Measurements from ENCODE around the gene LMF2.

LMF2 gene

GRCh38 chr22:50482107-50483074 lies 25.1 kb downstream of the LMF2 start:
- DNase-seq (ENCODE audit: low read depth): no peak

DNA sequence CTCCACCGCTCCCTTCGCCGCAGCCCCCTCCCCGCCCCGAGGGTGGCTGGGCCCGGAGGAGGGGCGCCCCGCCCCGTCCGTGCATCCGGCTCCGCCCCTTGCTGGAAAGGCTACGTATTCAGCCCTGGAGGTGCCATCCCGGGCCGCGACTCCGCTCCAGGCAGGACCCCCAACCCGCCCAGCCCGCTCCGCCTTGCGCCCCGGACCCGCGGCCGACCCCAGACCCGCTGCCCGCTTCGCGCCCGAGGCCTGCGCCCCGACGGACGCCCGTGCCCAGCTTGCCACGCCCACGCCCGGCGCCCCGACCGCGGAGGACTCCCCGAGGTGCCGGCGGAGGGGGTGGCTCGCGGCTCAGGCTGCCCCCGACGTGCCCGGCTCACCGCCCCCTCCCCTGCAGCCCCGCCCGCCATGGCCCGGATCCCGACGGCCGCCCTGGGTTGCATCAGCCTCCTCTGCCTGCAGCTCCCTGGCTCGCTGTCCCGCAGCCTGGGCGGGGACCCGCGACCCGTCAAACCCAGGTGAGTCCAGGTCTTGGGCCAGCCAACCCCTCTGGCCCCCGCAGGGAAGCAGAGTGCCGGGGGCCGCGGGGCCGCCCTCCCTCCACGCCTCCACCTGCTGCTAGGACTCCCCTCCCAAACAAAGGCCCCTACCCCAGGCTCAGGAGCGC lies 25.9 kb downstream of the LMF2 start, which contains the start of gene ADM2:
ADM2 (plus strand) TSS at position 104 of the 667 bp plus-strand sequence; CDS start at position 409, 305 bp downstream.
- no peak for DNase-seq (ENCODE audit: low read depth)

DNA sequence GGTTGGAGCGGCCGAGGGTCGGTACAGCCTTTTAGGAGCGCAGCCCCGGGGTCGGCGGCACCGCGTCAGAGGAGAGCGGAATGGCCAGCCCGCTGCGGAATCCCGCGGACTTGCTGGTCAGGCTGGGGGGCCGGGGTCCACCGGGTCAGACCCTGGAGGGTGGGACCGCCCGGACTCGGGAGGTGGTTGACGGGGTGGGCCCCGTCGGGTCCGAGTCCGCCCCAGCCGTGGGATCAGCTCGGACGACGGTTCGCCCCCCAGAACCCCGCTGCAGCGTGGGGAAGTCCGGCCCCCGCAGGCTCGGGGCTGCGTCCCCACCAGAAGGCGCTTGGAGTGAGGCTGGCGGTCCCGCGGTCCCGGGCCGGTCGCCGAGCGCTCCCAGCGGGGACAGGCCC lies 26.5 kb downstream of the LMF2 start:
- DNase-seq (ENCODE audit: low read depth): no peak

DNA sequence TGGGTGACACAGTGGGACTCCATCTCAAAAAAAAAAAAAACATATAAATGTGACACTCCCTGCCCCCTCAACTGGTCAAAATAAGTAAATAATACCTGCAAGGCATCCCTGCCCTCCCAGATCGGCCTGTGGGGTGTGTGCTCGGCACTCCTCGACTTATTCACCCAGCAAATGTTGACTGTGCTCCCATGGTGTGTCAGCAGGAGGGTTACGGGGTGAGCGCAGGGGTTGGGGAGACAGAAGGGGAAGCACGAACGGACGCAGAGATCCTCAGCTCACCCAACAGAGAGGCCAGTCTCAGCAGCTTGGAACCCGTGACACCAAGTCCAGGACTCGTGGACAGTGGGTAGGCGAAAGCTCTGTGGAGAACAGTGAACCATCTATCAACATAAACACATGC lies 27.8 kb downstream of the LMF2 start:
- DNase-seq (ENCODE audit: low read depth): no peak

DNA sequence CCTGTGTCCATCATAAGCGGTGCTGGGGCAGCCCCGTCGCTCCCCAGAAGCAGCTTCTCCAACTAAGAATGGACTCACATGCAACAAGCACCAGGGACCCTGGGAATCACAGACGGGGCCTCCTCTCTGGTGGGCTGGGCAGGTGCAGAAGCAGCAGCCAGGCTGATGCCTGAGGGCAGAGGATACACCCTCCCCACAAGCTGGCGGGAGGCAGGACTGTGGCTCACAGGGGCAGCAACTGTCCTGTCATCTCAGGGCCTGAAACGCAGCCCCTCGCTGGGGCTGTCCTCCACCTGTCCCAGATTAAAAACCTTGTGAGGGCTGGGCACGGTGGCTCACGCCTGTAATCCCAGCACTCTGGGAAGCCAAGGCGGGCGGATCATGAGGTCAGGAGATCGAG lies 29.6 kb downstream of the LMF2 start:
- DNase-seq (ENCODE audit: low read depth): no peak

GRCh38 chr22:50476868-50477267 lies 30.6 kb downstream of the LMF2 start:
- no peak for DNase-seq (ENCODE audit: low read depth)

DNA sequence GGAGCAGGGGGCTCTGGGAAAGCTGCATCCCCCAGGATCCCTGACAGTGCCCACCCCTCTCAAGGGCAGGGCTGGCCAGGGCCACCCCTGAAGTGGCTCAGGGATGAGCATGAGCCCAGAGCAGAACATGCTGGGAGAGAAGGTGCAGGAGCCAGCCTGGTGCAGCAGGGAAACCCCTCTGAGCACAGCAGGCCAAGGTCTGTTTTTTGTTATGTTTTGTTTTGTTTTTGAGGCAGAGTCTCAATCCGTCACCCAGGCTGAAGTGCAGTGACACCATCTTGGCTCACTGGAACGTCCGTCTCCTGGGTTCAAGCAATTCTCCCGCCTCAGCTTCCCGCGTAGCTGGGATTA lies 31.9 kb downstream of the LMF2 start:
- no peak for DNase-seq (ENCODE audit: low read depth)

DNA sequence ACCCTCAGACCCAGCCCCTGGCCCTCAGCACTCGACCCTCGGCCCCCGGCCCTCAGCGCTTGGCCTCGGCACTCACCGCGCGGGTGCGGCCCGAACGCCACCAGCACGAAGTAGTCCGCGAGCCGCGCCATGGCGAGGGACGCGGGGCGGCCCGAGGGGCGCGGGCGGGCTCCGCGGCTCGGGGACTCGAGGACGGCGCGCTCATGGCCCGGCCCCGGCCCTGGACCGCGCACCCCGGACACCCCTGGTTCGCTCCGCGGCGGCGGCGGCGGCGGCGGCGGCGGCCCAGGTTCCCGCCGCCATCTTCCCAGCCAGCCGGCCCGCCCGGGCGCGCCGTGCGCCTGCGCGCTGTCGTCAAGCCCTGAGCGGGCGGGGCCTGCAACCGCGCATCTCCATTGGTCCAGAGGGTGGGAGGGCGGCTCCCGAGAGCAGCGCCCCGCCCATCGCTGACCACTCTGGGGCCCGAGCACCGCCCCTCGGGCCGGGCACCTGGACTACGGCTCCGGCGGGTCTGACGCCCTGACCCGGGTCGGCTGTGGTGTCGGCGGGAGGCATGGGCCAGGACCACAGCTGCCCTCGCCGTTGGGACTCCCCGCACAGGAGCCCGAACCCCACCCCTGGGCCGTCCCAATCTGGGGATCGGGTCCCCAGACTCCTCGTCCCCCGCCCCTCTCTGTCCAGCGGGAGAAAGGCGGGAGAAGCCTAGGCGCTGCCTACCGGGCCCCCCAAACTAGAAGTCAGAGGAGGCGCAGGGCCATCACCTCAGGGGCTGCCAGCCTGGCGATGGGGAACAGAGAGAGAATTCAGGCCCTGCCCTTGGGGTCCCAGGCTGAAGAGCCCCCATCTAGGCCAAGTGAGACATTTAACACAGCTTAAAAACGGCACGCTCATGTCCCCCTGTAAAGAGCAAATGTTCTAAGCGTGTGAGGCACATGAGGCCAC lies 32.5 kb downstream of the LMF2 start, which contains the start of gene SBF1:
SBF1 (minus strand) TSS at position 326 of the 942 bp plus-strand sequence; CDS start at position 131, 195 bp downstream.
- peak; percentile 71 for DNase-seq (ENCODE audit: low read depth)

DNA sequence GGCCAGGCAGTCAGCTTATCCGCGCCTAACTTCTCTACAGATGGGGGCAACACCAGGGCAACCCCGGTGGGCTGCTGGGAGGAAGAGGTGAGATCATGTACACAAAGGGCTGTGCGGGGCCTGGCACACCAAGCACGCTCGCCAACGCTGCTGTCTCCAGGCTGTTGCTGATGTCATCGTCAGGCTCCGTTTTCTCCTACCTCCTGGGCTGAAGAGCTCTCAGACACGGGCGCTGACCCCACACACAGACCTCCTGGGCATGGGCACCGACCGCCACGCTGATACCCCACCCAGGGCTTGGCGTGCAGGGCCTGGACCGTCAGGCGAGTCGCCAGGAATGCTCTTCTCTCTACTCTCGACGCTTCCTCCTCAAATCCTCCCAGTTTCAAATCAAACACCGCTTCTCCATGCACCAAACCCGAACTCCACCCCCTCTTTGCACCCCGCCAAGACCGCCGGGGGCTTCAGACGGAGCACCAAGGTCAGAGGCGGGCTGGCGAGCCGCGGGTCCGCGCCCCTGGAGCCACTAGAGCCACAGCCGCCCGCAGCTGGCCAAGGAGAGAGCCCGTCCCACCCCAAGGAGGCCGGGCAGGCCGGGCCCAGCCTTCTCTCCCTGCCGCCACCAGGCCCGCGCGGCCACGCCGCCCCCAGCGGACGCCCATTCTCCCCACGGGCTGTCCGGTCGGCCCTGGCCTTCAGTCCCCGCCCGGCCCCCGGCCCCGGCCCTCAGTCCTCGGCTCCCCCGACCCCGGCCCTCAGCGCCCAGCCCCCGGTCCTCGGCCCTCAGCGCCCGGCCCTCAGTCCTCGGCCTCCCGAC lies 33.4 kb downstream of the LMF2 start:
- peak; percentile 26 for DNase-seq (ENCODE audit: low read depth)

DNA sequence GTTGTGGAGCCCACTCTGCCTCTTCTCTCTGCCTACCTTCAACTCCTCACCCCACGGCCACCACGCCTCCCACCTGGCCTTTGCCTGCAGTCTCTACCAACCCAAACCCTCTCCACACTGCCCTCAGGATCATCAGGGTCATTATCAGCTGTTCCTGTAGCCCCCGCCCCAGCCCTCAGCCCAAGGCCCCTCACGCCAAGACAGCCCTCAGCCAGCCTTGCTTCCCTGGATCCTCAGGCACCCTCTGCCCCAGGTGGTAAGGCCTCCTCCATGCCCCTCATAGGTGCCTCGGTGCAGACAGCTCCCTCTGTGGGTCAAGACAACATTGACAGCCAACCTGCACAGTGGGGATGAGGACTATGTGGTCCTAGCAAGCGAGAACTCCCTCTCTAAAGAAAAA lies 34.4 kb downstream of the LMF2 start:
- DNase-seq (ENCODE audit: low read depth): no peak

DNA sequence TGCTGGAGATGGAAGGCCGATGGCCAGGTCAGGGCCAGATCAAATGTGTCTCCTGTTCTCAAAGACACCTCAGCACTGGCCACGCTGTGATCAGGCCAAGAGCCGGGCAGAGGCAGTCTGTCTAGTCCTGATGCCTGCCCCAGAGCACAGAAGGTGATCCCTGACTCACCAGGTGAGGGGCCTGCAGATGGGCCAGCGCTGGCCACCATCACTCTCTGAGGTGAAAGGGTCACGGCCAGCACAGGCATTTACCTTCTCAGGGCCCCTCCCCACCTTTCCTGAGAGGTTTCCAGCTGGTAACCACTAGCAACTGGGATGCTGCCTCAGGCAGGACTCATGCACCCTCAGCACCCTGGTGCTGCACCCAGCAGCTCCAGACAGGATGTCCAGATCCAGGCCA lies 35.5 kb downstream of the LMF2 start:
- DNase-seq (ENCODE audit: low read depth): no peak

- DNase-seq (ENCODE audit: low read depth): no peak
These were observed 36.2 kb downstream of the LMF2 start for GRCh38 chr22:50471197-50471847.

DNA sequence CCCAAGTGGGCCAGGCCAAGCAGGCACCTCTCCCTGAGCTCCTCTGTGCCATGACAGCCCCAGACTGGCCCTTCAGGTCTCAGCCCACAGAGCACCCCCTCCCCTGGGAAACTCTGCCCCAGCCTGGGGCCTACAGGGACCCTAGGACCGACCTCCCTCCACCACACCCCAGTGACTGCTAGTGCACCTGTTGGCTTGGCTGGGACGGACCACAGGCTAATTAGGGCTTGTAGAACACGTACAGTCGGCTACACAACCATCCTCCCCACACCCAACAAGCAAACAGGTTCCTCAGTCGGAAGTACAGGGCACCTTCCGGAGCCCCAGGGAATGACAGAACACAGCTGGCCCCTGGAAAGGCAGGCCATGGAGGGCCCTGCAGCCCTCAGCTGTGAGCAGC lies 37.0 kb downstream of the LMF2 start:
- DNase-seq (ENCODE audit: low read depth): no peak

DNA sequence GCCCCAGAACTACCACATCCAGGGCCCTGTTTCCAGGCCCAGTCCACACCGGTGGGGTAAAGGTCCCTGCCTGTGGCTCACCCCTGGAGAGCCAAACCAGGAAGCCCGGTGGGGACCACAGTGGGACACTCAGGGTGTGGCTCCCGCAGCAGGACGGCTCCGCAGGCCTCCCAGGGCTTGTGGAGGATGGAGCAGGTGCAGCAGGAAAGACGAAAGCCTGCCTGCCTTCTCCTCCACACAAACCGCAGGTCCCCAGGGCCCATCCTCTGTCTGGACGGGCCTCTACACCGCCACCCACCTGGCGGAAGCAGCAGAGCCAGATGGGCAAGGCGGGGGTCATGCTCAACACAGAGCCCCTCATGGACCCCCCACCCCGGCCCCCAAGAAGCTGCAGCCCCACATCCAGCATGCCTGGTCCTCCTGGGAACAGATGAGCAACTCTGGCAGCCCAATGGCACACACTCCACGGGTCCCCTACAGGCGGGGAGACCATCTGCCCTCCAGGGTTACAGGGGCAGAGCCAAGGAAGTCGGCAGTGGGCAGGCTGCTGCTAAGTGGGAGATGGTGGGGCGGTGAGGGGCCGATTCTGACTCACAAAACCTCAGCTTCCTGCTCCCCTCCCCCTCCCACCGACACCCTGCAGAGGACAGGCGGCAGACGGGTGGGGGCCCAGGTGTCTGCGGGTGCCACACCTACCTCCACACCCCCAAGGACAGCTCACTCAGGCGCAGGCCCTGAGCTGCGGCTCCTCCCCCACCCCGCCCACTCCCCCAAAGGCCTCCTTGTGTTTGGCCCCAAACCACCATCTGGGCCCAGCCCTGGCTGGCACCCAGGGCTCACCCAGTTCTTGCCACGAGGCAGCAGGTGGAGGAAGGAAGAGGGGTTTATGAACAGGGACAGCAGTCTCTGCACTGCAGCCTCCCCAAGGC lies 37.9 kb downstream of the LMF2 start:
- no peak for DNase-seq (ENCODE audit: low read depth)

GRCh38 chr22:50468626-50469025 lies 38.9 kb downstream of the LMF2 start:
- DNase-seq (ENCODE audit: low read depth): no peak

- no peak for DNase-seq (ENCODE audit: low read depth)
These were observed 39.6 kb downstream of the LMF2 start for GRCh38 chr22:50467773-50468440.

DNA sequence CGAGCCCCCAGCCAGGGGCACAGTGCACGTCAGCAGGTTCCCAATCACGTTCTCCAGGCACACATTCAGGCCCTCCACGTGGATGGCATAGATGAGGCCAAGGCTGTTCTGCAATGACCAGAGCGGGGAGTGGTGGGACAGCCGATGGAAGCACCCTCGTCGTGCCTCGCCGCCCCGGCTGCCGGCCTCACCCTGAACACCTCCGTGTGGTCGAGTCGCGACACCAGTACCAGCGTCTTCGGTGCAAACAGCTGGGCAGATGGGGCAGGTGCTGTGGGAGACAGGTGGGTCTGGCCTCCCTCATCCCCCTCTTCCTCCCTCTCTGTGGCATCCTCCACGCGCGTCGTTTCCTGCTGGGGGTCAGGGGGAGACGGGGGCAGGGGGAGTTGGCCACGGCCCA lies 40.2 kb downstream of the LMF2 start:
- DNase-seq (ENCODE audit: low read depth): no peak

- no peak for DNase-seq (ENCODE audit: low read depth)
These were observed 42.2 kb downstream of the LMF2 start for GRCh38 chr22:50465066-50465930.
